CD4-positive, alpha-beta T cell treated with Interleukin-12 subunit alpha and Interleukin-12 subunit beta, for 1 hour (primary cell): ENCODE results near the gene ROCK2.
"Not testable (repeated sequence)": the region's sequence is repeated elsewhere in the genome, so short reads cannot be mapped to it uniquely, and the experiment has no call there.

Experiments used
- DNase-seq: peaks from one replicate; pipeline ENCODE4 v3.0.0-alpha.2; 2020

Gene ROCK2

GRCh38 chr2:11166476-11166875 lies 178.0 kb downstream of the ROCK2 start:
- no peak for DNase-seq

GRCh38 chr2:11165046-11165445 lies 179.4 kb downstream of the ROCK2 start:
- DNase-seq: not testable (repeated sequence)

GRCh38 chr2:11163439-11164317 lies 180.8 kb downstream of the ROCK2 start:
- DNase-seq: no peak

GRCh38 chr2:11161747-11162146 lies 182.7 kb downstream of the ROCK2 start:
- no peak for DNase-seq

- DNase-seq: peak; percentile 35
Observed at GRCh38 chr2:11160731-11161455, 183.5 kb downstream of the ROCK2 start.

GRCh38 chr2:11160256-11160655 lies 184.2 kb downstream of the ROCK2 start:
- DNase-seq: no peak

GRCh38 chr2:11159574-11160170 lies 184.8 kb downstream of the ROCK2 start:
- DNase-seq: no peak

- no peak for DNase-seq
Observed at GRCh38 chr2:11158916-11159573, 185.4 kb downstream of the ROCK2 start.

GRCh38 chr2:11157731-11158130 lies 186.7 kb downstream of the ROCK2 start:
- no peak for DNase-seq

- DNase-seq: no peak
Observed at GRCh38 chr2:11157296-11157695, 187.1 kb downstream of the ROCK2 start.

- no peak for DNase-seq
Observed at GRCh38 chr2:11156396-11157075, 187.9 kb downstream of the ROCK2 start.

- DNase-seq: no peak
Observed at GRCh38 chr2:11155381-11156035, 188.9 kb downstream of the ROCK2 start, which contains the start of gene SLC66A3. SLC66A3 (plus strand) TSS chr2:11155467; CDS start chr2:11155547, 80 bp downstream.

- peak; percentile 97 for DNase-seq
Observed at GRCh38 chr2:11154923-11155380, 189.5 kb downstream of the ROCK2 start.

- no peak for DNase-seq
Observed at GRCh38 chr2:11154016-11154922, 190.2 kb downstream of the ROCK2 start.

GRCh38 chr2:11152591-11152990 lies 191.8 kb downstream of the ROCK2 start:
- no peak for DNase-seq

GRCh38 chr2:11147263-11147662 lies 197.2 kb downstream of the ROCK2 start:
- DNase-seq: no peak

GRCh38 chr2:11146076-11146475 lies 198.4 kb downstream of the ROCK2 start:
- no peak for DNase-seq

- DNase-seq: no peak
Observed at GRCh38 chr2:11145350-11145749, 199.1 kb downstream of the ROCK2 start.

- no peak for DNase-seq
Observed at GRCh38 chr2:11144738-11145079, 199.7 kb downstream of the ROCK2 start.

- DNase-seq: no peak
Observed at GRCh38 chr2:11144077-11144737, 200.2 kb downstream of the ROCK2 start.
